ENCODE data around the gene RPS6KA4.

RPS6KA4 gene

DNA sequence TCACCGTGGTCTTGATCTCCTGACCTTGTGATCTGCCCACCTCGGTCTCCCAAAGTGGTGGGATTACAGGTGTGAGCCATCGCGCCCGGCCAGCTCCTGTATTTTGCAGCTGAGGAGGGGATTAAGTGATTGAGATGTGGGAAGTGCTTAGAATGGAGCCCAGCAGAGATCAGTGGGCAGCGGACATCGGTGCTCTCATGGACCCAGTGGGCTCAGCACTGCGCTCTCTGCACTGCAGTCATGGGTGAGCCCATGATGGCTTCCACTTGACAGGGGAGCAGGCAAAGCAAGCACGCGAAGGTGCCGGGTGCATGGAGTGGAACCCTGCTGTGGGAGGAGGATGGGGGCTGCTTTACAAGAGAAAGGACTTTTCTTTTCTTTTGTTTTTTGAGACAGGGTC, 28.1 kb upstream of the RPS6KA4 start:
- Histone ChIP-seq H3K27me3 (ENCODE audit: insufficient read depth, low read length) (peaks cover 4% of the 10 kb centered on the region; the same call in 1 of the 2 replicates), H3K9me2 (ENCODE audit: low read depth, low read length) (no peaks in the 10 kb centered on the region), H3K79me2 (ENCODE audit: insufficient read depth, low read length) (no peaks in the 10 kb centered on the region), H2AFZ (ENCODE audit: low read length) (no peak overlapping the region), H3K9me3 (ENCODE audit: low read length) (no peaks in the 10 kb centered on the region), H3K4me1 (ENCODE audit: insufficient read depth, low read length, severe bottlenecking) (peaks cover 17% of the 10 kb centered on the region), H3K9ac (ENCODE audit: low read length) (no peak overlapping the region), H3K4me2 (ENCODE audit: low read length) (no peak overlapping the region), H4K20me1 (ENCODE audit: insufficient read depth, low read length) (no peaks in the 10 kb centered on the region), H3K4me3 (ENCODE audit: low read depth, low read length, poor library complexity, severe bottlenecking) (no peak overlapping the region), H3F3A (ENCODE audit: insufficient read depth, low read length) (no peaks in the 10 kb centered on the region), H3K36me3 (ENCODE audit: insufficient read depth, low read length) (no peaks in the 10 kb centered on the region), H3K27ac (ENCODE audit: low read depth, low read length, poor library complexity, severe bottlenecking) (no peak overlapping the region)
- TF ChIP-seq EZH2 (IDR thresholded peaks at IDR 0.05; ENCODE audit: borderline replicate concordance, low read length): no peak
- TF ChIP-seq, protein P1, sequence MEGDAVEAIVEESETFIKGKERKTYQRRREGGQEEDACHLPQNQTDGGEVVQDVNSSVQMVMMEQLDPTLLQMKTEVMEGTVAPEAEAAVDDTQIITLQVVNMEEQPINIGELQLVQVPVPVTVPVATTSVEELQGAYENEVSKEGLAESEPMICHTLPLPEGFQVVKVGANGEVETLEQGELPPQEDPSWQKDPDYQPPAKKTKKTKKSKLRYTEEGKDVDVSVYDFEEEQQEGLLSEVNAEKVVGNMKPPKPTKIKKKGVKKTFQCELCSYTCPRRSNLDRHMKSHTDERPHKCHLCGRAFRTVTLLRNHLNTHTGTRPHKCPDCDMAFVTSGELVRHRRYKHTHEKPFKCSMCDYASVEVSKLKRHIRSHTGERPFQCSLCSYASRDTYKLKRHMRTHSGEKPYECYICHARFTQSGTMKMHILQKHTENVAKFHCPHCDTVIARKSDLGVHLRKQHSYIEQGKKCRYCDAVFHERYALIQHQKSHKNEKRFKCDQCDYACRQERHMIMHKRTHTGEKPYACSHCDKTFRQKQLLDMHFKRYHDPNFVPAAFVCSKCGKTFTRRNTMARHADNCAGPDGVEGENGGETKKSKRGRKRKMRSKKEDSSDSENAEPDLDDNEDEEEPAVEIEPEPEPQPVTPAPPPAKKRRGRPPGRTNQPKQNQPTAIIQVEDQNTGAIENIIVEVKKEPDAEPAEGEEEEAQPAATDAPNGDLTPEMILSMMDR (IDR thresholded peaks at IDR 0.05; ENCODE audit: low read length): no peak

DNA sequence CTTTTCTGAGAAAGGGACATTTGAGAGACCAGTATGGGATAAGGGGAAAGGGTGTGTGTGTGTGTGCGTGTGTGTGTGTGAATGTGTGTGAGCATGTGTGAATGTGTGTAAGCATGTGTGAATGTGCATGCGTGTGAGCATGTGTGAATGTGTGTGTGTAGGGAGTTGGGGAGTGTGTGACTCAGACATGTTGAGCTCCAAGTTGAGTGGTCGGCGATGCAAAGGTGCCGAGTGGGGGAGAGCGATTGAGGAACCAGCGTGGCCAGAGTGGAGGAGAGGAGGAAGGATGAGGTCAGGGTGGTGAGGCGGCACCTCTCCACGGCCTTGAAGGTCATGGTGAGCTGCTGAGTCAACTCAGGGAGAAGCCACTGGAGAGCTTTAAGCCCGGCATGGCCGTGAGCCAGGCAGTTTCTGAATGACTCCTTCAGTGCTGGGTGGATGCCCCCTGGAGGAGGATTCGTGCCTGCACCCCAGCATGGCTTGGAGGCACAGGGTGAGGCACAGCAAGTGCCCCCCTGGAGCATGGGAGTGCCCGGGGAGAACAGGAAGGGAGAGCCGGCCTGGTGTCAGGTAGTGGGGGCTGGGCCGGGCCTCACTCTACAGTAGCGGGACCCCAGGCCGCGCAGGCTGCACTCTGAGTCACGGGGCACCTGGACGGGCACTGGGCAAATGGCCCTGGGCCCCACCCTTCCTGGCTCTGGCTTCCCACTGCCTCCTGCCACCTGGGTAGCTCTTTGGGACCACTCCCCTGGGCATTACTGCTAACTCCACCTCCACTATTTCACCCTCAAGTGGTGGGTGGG, 27.2 kb upstream of the RPS6KA4 start:
- Histone ChIP-seq H3K27ac (ENCODE audit: low read depth, low read length, poor library complexity, severe bottlenecking) (no peak overlapping the region), H3F3A (ENCODE audit: insufficient read depth, low read length) (no peaks in the 10 kb centered on the region), H3K36me3 (ENCODE audit: insufficient read depth, low read length) (no peaks in the 10 kb centered on the region), H2AFZ (ENCODE audit: low read length) (no peak overlapping the region), H3K4me3 (ENCODE audit: low read depth, low read length, poor library complexity, severe bottlenecking) (no peak overlapping the region), H4K20me1 (ENCODE audit: insufficient read depth, low read length) (no peaks in the 10 kb centered on the region), H3K27me3 (ENCODE audit: insufficient read depth, low read length) (peaks cover 4% of the 10 kb centered on the region; the same call in 1 of the 2 replicates), H3K9ac (ENCODE audit: low read length) (no peak overlapping the region; the same call in 1 of the 2 replicates), H3K4me1 (ENCODE audit: insufficient read depth, low read length, severe bottlenecking) (peaks cover 17% of the 10 kb centered on the region), H3K9me3 (ENCODE audit: low read length) (no peaks in the 10 kb centered on the region), H3K4me2 (ENCODE audit: low read length) (0 out of 2 replicates have a peak overlapping the region, but pooled peaks have one; percentile 6), H3K9me2 (ENCODE audit: low read depth, low read length) (no peaks in the 10 kb centered on the region), H3K79me2 (ENCODE audit: insufficient read depth, low read length) (no peaks in the 10 kb centered on the region)
- no peak for TF ChIP-seq EZH2 (IDR thresholded peaks at IDR 0.05; ENCODE audit: borderline replicate concordance, low read length)
- TF ChIP-seq, protein P1 (IDR thresholded peaks at IDR 0.05; ENCODE audit: low read length): peak; percentile 63

DNA sequence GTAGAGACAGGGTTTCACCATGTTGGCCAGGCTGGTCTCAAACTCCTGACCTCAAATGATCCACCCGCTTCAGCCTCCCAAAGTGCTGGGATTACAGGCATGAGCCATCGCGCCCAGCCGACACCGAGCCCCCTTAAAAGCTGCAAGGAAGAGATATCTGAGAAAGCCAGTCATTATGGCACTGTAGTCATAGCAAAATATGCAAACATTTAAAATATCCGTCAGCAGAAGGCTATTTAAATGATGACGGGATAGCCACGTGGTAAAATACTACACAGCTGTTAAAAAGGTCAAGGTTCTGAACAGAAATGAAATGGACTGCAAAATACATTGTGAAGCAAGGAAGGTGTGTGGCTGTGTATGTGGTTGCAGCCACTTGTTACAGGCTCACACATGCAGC, 25.4 kb upstream of the RPS6KA4 start:
- H3K79me2 ChIP-seq (ENCODE audit: insufficient read depth, low read length): no peaks in the 10 kb centered on the region
- H3K4me1 ChIP-seq (ENCODE audit: insufficient read depth, low read length, severe bottlenecking): peaks cover 17% of the 10 kb centered on the region
- H3K9ac ChIP-seq (ENCODE audit: low read length): no peak overlapping the region
- no peak overlapping the region for H3K4me2 ChIP-seq (ENCODE audit: low read length)
- TF ChIP-seq EZH2 (IDR thresholded peaks at IDR 0.05; ENCODE audit: borderline replicate concordance, low read length): no peak
- TF ChIP-seq, protein P1 (IDR thresholded peaks at IDR 0.05; ENCODE audit: low read length): no peak
- H4K20me1 ChIP-seq (ENCODE audit: insufficient read depth, low read length): no peaks in the 10 kb centered on the region
- no peak overlapping the region for H3K27ac ChIP-seq (ENCODE audit: low read depth, low read length, poor library complexity, severe bottlenecking)
- no peak overlapping the region for H3K4me3 ChIP-seq (ENCODE audit: low read depth, low read length, poor library complexity, severe bottlenecking)
- H3K36me3 ChIP-seq (ENCODE audit: insufficient read depth, low read length): peaks cover 9% of the 10 kb centered on the region; the same call in 1 of the 2 replicates
- H2AFZ ChIP-seq (ENCODE audit: low read length): no peak overlapping the region
- no peaks in the 10 kb centered on the region for H3K9me2 ChIP-seq (ENCODE audit: low read depth, low read length)
- no peaks in the 10 kb centered on the region for H3K9me3 ChIP-seq (ENCODE audit: low read length)
- H3K27me3 ChIP-seq (ENCODE audit: insufficient read depth, low read length): no peaks in the 10 kb centered on the region
- H3F3A ChIP-seq (ENCODE audit: insufficient read depth, low read length): no peaks in the 10 kb centered on the region

All from OCI-LY1 (cell line).